Peyer's patch (tissue), 4 donors: Measurements from ENCODE around the gene NFAT5.

Experiments
- CTCF ChIP-seq, 6 experiments: fragments of 450-650 bp in 4 of 6; fragments of 200-600 bp in 2 of 6; sonication (generic) in 1 of 6; IDR thresholded peaks; one replicate each; pipeline ENCODE4 v1.5.1; 2017 to 2019; ENCODE audit warnings: antibody characterized with exemption in 6 of 6, mild to moderate bottlenecking in 3 of 6, moderate library complexity in 1 of 6
- POLR2A ChIP-seq, 2 donors: fragments of 450-650 bp; IDR thresholded peaks; one replicate each; pipeline ENCODE4 v1.5.1; 2017; ENCODE audit warnings: antibody characterized with exemption in 2 of 2, mild to moderate bottlenecking in 2 of 2, moderate library complexity in 2 of 2

GRCh38 chr16:69526831-69527655 is 38.7 kb upstream of the NFAT5 start:
- no peak for TF ChIP-seq POLR2A (IDR thresholded peaks at IDR 0.05)
- no peak for TF ChIP-seq CTCF (IDR thresholded peaks at IDR 0.05)
